ENCODE data around the gene SSBP2. TPM values are rescaled to one million over a fixed set of nuclear protein-coding genes. Genes with fewer than 3 reads are reported as not detected.
"Not testable (repeated sequence)": the region's sequence is repeated elsewhere in the genome, so short reads cannot be mapped to it uniquely, and the experiment has no call there.

Gene SSBP2
- total and polyA plus RNA-seq, 8 donors, result 0.87 to 86.2 (median 24.6) TPM

DNA sequence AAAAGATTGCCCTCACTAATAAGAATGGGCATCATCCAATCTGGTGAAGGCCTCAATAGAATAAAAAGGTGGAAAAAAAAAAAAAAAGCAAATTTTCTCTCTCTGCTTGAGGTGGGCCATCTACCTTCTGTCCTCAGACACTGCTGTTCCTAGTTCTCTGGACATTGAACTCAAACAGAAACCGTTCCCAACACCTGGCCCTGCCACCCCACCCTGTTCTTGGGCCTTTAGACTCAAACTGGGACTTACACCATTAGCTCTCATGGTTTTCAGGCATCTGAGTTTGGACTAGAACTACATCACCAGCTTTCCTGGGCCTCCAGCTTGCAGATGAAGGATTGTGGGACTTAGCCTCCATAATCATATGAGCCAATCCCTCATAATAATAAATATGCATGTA, 71.0 kb downstream of the SSBP2 start:
- no peak for TF ChIP-seq POLR2A (IDR thresholded peaks at IDR 0.05)
- TF ChIP-seq POLR2AphosphoS5 (IDR thresholded peaks at IDR 0.05), result no peak
- no peak for TF ChIP-seq CTCF (IDR thresholded peaks at IDR 0.05)
- no peak for TF ChIP-seq EP300 (IDR thresholded peaks at IDR 0.05)
- Histone ChIP-seq H3K27me3 (no peaks in the 10 kb centered on the region), H3K36me3 (no peaks in the 10 kb centered on the region), H3K4me1 (peaks cover 0 to 14% (median 0%) of the 10 kb centered on the region in 4 donors), H3K27ac (no peak overlapping the region), H3K4me3 (no peak overlapping the region), H3K9me3 (peaks cover 0 to 11% (median 0%) of the 10 kb centered on the region in 4 donors)
- intact Hi-C loops (cut with DNase I; ENCODE audit: low total_unique reads), result no loop called here
- no peak for DNase-seq
- 91 to 100% (median 94%) methylated on average over 1 of the region's 1 CpG for WGBS, 5 donors

GRCh38 chr5:81675420-81675819, 75.5 kb downstream of the SSBP2 start:
- Histone ChIP-seq H3K9me3 (no peaks in the 10 kb centered on the region), H3K36me3 (no peaks in the 10 kb centered on the region), H3K27ac (no peak overlapping the region), H3K4me3 (no peak overlapping the region), H3K4me1 (peaks cover 0 to 26% (median 0%) of the 10 kb centered on the region in 4 donors), H3K27me3 (no peaks in the 10 kb centered on the region)
- WGBS, 5 donors, result 82 to 96% (median 87%) methylated on average over 3 of the region's 3 CpGs
- TF ChIP-seq CTCF (IDR thresholded peaks at IDR 0.05) (no peak), POLR2AphosphoS5 (IDR thresholded peaks at IDR 0.05) (no peak), POLR2A (IDR thresholded peaks at IDR 0.05) (no peak), EP300 (IDR thresholded peaks at IDR 0.05) (no peak)
- intact Hi-C loops (cut with DNase I; ENCODE audit: low total_unique reads), result no loop called here
- no peak for DNase-seq

DNA sequence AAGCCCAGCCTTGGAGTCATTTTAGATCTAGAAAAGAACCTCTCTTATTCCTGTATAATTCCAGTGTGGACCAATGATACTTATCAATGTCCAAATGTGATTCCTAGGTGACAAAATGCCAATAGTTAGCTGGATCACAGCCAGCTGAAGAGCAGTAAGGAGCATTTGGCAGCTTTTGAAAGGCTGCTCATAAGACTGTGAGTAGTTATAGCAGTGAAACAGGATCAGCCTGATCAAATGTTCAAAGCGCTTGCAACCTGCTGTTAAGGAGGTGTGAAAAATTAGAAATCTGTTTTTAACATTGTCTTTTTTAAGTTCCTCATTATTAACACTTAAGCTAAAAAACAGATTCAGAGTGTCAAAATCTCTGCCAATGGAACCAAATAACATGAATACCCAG, 85.1 kb downstream of the SSBP2 start:
- no peak overlapping the region for H3K27ac ChIP-seq
- WGBS, 5 donors, result 88 to 98% (median 95%) methylated on average over 1 of the region's 1 CpG
- H3K36me3 ChIP-seq, result no peaks in the 10 kb centered on the region
- no peaks in the 10 kb centered on the region for H3K27me3 ChIP-seq
- no peaks in the 10 kb centered on the region for H3K9me3 ChIP-seq
- H3K4me1 ChIP-seq, result peaks cover 0 to 13% (median 5%) of the 10 kb centered on the region in 4 donors
- DNase-seq, result no peak
- no peak for TF ChIP-seq POLR2AphosphoS5 (IDR thresholded peaks at IDR 0.05)
- TF ChIP-seq POLR2A (IDR thresholded peaks at IDR 0.05), result no peak
- no peak for TF ChIP-seq CTCF (IDR thresholded peaks at IDR 0.05)
- no peak for TF ChIP-seq EP300 (IDR thresholded peaks at IDR 0.05)
- intact Hi-C loops (cut with DNase I; ENCODE audit: low total_unique reads), result no loop called here
- no peak overlapping the region for H3K4me3 ChIP-seq

DNA sequence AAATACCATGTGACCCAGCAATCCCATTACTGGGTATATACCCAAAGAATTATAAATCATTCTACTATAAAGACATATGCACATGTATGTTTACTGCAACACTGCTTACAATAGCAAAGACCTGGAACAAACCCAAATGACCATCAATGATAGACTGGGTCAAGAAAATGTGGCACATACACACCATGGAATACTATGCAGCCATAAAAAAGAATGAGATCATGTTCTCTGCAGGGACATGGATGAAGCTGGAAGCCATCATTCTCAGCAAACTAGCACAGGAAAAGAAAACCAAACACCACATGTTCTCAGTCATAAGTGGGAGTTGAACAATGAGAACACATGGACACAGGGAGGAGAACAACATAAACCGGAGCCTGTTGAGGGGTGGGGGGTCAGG, 90.3 kb downstream of the SSBP2 start:
- 95 to 100% (median 100%) methylated on average over 1 of the region's 1 CpG for WGBS, 5 donors
- H3K36me3 ChIP-seq; intact Hi-C loops (cut with DNase I; ENCODE audit: low total_unique reads); H3K27ac ChIP-seq; H3K4me3 ChIP-seq; H3K4me1 ChIP-seq; DNase-seq; H3K9me3 ChIP-seq; H3K27me3 ChIP-seq: not testable (repeated sequence)

GRCh38 chr5:81657386-81657785, 93.5 kb downstream of the SSBP2 start:
- peak in 1 of 2 donors; percentile 32 for DNase-seq
- no peaks in the 10 kb centered on the region for H3K9me3 ChIP-seq

More at GRCh38 chr5:81657386-81657785, 93.5 kb downstream of the SSBP2 start:
- intact Hi-C loops (cut with DNase I; ENCODE audit: low total_unique reads), result no loop called here
- Histone ChIP-seq H3K36me3 (no peaks in the 10 kb centered on the region), H3K27me3 (no peaks in the 10 kb centered on the region), H3K27ac (no peak overlapping the region), H3K4me3 (no peak overlapping the region), H3K4me1 (peaks cover 0 to 4% (median 0%) of the 10 kb centered on the region in 4 donors)
- no peak for TF ChIP-seq POLR2A (IDR thresholded peaks at IDR 0.05)
- no peak for TF ChIP-seq EP300 (IDR thresholded peaks at IDR 0.05)
- TF ChIP-seq POLR2AphosphoS5 (IDR thresholded peaks at IDR 0.05), result no peak
- no peak for TF ChIP-seq CTCF (IDR thresholded peaks at IDR 0.05)
- 75 to 90% (median 85%) methylated on average over 1 of the region's 1 CpG for WGBS, 5 donors

Data from stomach (tissue), 9 donors.